ENCODE measurements around the gene EXPH5.
"Not testable (repeated sequence)": the region's sequence is repeated elsewhere in the genome, so short reads cannot be mapped to it uniquely, and the experiment has no call there.

EXPH5 gene

DNA sequence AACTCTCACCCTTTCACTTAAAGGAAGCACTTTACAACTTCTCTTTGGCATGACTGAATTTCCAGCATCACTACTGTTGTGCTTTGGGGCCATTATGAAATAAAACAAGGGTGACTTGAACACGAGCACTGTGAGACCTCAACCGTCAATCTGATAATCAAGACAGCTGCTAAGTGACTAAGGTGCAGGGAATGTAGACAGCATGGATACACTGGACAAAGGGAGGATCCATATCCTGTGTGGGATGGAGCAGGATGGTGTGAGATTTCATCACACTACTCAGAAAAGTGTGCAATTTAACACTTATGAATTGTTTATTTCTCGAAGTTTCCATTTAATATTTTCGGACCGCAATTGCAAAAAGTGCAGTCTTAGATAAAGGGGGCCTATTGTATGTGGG, 16.1 kb upstream of the EXPH5 start:
- no peak for DNase-seq

DNA sequence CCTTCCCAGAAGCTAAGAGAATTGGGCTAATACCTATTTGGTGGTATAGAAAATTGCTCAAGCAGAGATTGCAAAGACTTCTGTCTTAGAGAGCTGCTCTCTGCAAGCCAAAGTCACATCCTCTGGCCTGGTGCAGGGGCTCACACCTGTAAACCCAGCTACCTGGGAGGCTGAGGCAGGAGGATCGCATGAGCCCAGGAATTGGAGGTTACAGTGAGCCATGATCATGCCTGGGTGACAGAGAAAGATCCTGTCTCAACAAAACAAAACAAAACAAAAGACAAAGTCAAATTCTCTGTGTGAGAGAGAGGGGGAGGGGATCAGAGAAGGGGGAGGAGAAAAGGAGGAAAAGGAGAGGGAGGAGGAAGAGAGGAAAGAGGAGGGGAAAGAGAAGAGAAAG, 15.0 kb upstream of the EXPH5 start:
- DNase-seq: no peak
- in situ Hi-C loops (cut with MboI; ENCODE audit: low pct_unique_long_range_greater_than_20kb, low sequenced_read_pairs): no loop called here

More for the DNA sequence above, 16.1 kb upstream of the EXPH5 start:
- in situ Hi-C loops (cut with MboI; ENCODE audit: low pct_unique_long_range_greater_than_20kb, low sequenced_read_pairs): no loop called here

DNA sequence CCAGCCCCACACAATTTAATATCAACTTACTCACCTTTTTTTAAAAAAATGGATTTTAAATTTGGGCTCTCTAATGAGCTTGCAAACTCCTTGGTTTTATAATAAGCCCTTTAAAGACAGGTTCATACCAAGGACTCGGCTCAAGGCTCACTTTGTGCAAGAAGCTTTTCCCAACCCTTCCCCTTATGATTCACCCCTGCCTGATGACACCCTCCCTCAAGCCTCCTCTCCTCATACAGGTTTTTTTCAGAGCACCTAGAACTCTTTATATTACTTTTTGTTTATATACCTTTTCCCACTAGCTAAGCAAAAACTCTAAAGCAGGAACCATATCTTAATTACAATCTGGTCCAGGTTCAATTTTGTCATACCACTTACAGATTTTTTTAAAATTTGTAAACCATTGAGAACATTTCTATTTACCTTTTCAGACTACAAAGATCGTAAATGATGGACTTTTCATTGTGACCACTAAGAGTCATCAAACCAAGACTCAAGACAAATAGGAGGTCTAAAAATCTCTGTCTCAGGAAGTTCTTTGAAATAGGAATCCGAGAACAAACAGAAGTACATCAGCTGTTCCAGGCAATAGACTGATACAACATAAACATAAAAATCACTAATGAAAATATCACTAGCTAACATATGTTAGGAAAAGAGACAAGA, 13.1 kb upstream of the EXPH5 start:
- DNase-seq: no peak

DNA sequence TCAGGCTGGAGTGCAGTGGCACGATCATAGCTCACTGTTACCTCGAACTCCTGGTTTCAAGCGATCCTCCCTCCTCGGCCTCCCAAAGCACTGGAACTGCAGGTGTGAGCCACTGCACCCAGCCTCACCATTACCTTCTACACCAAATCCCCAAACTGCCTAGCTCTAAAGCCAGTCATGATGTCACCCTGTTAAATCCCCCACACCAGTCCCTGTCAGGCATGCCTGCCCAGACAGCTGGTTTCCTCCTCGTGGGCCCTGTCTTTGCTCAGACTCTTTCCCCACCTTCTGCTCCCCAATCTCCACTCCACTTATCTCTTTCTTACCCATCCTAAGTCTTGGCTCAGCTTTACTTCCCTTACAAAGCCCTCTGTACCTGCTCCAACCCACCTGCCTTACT, 12.5 kb upstream of the EXPH5 start:
- DNase-seq: no peak
- in situ Hi-C loops (cut with MboI; ENCODE audit: low pct_unique_long_range_greater_than_20kb, low sequenced_read_pairs): no loop called here

More for the DNA sequence above, 13.1 kb upstream of the EXPH5 start:
- in situ Hi-C loops (cut with MboI; ENCODE audit: low pct_unique_long_range_greater_than_20kb, low sequenced_read_pairs): no loop called here

DNA sequence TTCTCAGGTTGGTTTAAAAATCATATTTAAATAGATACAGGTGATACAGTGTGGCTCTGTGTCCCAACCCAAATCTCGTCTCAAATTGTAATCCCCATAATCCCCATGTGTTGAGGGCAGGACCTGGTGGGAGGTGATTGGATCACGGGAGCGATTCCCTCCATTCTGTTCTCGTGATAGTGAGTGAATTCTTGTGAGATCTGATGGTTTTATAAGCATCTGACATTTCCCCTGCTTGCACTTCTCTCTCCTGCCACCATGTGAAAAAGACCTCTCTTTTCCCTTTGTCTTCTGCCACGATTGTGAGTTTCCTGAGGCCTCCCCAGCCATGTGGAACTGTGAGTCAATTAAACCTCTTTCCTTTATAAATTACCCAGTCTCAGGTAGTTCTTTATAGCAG, 9.2 kb upstream of the EXPH5 start:
- DNase-seq; in situ Hi-C loops (cut with MboI; ENCODE audit: low pct_unique_long_range_greater_than_20kb, low sequenced_read_pairs): not testable (repeated sequence)

DNA sequence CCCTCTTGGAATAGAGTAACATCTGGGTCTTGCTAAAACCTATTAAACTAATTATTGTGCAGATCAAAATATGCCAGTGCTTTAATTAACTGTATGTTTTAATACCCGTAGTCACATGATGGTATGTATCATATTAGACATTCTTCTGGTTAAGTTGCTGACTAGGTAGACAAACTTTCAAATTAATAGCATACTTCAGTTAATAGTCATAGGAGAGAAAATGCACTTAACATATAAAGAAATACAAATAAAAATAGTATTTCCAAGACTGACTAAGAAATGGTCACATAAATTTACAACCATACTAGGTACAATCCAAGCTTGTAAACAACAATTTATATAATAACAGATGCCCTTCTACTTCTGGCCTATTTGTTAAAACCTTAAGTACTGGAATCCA, 7.6 kb upstream of the EXPH5 start:
- DNase-seq: no peak
- in situ Hi-C loops (cut with MboI; ENCODE audit: low pct_unique_long_range_greater_than_20kb, low sequenced_read_pairs): no loop called here

DNA sequence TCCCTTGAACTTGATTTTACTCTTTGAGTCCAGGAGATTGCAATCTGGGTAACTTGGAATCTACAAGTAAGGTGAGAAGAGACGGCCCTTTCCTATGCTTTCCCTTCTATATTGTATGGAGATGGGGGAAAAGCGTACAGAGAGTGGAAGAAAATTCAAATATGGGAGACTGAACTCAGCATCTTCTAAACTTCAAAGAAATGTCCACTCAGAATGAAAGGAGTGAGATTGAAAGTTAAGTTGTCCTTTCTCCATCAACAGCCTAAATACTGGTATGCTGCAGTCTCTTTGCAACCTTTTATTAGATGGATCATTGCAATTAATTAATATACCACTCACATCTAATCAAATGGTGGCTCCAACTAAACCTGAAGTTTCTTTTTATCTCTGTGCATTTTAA, 6.4 kb upstream of the EXPH5 start:
- in situ Hi-C loops (cut with MboI; ENCODE audit: low pct_unique_long_range_greater_than_20kb, low sequenced_read_pairs): no loop called here
- DNase-seq: no peak

DNA sequence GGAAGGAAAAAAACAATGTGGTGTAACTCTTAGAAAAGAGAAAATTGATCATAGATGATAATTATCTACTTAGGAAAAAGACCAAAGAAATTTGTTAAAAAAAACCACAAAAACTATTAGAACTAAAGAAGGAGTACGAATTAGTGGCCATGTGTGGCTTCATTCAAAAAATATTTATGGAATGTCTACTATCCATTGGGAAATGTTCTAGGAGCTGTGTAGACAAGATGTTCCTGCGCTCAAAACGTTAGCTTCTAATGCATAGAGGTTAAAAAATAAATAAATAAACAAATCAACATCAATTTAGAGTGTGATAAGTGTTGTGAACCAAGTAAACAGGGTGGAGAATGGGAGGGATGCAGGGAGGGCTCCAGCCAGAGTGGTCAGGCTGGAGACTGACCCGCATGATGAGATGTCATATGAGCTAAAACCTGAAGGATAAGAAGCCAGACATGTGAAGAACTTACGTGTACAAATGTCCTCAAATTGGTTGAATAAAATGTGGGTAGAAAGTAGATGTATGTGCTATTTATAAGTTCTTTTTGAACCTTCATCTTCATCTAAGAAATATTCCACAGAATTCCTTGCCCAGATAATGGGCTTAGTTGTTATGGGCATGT, 4.3 kb upstream of the EXPH5 start:
- in situ Hi-C loops (cut with MboI; ENCODE audit: low pct_unique_long_range_greater_than_20kb, low sequenced_read_pairs): no loop called here
- DNase-seq: no peak

DNA sequence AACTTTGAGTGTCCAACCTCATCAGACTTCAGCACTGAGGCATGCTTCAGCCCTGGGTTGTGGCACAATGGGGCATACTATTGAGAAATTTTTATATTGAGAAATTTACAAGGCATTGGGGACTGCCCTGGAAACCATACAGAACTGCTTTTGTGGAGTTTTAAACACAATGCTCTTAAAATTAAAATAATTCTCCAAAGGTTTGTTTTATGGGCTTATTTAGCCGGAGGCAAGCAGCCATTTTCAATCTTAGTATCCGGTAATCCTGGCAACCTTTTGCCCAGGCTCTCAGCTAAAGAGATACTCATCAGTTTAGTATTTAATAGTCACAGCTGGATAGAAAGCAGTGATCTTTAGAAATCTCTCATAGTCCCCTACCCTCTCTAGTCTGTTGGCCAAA, 3.1 kb upstream of the EXPH5 start:
- in situ Hi-C loops (cut with MboI; ENCODE audit: low pct_unique_long_range_greater_than_20kb, low sequenced_read_pairs): no loop called here
- DNase-seq: no peak

DNA sequence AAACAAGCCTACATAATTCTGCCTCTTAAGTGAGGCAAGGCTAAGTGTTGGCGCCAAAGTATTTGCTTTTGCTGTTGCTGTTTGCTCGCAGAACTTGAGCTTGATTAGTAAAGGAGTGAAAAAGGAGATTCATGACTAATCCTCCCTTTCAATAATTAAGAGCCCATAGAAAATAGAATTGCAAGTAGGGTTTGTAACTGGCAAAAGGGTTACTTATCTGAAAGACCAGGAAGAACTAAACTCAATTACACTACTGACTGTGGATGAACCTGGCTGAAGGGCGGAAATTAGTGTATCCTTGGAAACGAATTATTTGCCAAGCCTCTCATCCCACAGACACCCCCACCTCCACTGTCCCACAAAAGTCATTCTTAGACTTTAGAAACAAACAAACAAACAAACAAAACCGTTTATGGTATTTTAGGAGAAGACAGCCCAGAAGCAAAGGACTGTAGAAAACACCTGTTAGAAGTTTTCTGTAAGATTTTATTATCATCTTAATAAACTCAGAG, 411 bp upstream of the EXPH5 start:
- in situ Hi-C loops (cut with MboI; ENCODE audit: low pct_unique_long_range_greater_than_20kb, low sequenced_read_pairs): no loop called here
- no peak for DNase-seq

DNA sequence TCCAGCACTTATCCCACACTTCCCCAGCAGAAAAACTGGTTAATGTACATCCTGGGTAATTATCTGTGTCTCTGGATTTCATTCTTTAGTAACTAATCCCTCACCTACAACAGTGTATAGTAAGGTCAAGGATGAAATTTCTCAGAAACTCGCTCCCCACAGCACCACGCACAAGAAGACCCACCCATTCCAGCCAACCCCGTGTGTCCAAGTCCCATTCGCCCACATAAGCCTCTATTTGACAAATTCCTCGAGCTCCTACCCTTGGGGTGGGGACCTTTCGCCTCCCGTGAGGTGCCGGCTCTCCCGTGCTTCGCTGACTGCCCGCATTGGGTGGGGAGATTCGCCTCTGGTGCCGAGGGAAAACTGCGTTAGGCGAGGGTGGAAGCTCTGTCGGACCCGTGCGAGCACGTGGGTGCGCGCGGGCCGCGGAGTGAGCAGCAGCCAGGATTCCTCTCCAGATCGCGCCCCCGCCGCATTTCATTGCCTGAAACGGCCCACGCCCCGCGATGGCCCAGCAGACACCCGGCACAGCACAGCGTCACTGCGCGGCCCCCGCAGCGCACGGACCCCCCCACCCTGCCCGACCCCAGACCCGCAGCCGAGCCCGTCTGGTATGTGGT, 866 bp downstream of the EXPH5 start:
- in situ Hi-C loops (cut with MboI; ENCODE audit: low pct_unique_long_range_greater_than_20kb, low sequenced_read_pairs): no loop called here
- DNase-seq: peak; percentile 41

DNA sequence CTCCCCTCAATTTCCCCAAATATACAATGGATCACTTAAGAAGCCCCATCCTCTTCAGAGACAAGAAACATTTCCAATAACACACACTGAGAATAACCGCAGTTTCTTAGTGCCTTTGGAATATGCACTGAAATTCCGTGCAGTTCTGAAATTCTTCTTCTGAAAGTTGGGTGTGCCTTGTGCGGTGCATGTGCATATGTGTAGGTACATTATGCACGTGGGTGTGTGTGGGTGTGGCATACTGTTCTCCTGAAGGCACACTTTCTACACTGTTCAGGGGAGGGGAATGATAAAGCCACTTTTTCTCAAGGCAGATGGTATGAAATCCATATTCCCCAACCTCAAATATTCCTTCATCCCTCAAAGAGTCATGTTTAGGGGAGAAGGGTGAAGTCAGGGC, 1.7 kb downstream of the EXPH5 start:
- in situ Hi-C loops (cut with MboI; ENCODE audit: low pct_unique_long_range_greater_than_20kb, low sequenced_read_pairs): no loop called here
- no peak for DNase-seq

DNA sequence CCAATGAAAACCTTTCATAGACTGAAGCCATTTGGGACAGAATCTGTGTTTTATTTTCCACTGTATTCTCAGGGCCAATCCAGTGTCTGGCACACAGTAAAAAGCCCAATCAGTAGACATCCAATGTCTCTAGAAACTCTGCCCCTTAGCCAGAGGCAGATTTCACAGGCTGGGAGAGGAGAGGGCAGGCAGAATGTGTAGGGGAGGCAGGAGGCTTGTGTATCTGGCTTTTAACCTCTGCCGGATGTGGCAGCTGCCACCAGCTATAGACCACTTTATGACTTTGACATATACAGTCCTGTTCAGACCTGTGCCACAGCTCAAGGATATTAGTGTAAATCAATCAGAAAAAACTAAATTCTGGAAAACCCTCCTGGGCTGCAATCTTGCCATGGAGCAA, 4.4 kb downstream of the EXPH5 start:
- no peak for DNase-seq
- in situ Hi-C loops (cut with MboI; ENCODE audit: low pct_unique_long_range_greater_than_20kb, low sequenced_read_pairs): no loop called here

DNA sequence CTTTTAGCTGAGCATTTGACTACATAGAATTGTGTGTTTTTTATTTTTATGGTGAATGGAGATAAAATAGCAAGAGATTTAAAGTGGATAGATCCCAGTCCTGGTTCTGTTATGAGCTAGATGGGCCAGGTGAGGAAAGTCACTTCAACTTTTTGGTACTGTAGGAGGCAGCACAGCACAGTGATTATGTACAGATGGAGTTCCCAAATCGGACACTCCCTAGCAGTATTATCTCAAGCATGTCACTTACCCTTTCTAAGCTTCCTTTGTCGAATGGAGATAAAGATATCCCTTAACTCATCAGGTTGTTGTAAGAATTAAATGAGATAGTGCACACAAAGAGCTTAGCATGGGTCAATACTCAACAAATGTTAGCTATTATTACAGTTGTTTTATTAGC, 5.3 kb downstream of the EXPH5 start:
- in situ Hi-C loops (cut with MboI; ENCODE audit: low pct_unique_long_range_greater_than_20kb, low sequenced_read_pairs): no loop called here
- no peak for DNase-seq

DNA sequence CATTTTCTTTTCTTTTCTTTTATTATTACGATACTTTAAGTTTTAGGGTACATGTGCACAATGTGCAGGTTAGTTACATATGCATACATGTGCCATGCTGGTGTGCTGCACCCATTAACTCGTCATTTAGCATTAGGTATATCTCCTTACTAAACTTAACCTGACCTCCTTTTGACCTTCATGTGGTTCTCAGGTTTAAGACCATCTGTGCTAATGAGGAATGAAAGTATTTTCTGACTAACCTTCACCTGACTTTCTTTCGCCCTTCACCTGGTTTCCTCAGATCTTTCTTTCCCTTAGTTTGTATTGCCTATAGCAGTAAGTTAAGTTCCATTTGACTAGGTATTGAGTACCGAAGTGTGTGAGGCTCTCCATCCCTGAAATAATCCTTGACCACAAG, 6.5 kb downstream of the EXPH5 start:
- no peak for DNase-seq
- in situ Hi-C loops (cut with MboI; ENCODE audit: low pct_unique_long_range_greater_than_20kb, low sequenced_read_pairs): no loop called here

DNA sequence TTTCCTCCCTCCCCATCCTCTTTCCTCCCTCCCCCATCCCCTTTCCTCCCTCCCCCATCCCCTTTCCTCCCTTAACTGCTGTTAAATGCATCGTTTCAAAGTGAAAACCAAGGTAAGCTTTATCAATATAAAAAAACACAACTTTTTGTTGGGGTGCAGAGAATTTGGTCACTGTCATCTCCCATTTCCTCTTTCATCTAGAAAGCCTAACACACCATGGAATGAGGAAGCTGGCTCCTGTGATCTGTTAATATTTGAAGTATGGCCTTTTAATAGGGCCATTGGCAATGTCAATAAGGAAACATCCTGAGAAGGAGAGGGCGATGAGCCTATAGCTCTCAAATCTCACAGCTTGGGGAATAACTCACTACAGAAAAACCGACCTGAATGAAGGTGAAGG, 7.0 kb downstream of the EXPH5 start:
- in situ Hi-C loops (cut with MboI; ENCODE audit: low pct_unique_long_range_greater_than_20kb, low sequenced_read_pairs): no loop called here

DNA sequence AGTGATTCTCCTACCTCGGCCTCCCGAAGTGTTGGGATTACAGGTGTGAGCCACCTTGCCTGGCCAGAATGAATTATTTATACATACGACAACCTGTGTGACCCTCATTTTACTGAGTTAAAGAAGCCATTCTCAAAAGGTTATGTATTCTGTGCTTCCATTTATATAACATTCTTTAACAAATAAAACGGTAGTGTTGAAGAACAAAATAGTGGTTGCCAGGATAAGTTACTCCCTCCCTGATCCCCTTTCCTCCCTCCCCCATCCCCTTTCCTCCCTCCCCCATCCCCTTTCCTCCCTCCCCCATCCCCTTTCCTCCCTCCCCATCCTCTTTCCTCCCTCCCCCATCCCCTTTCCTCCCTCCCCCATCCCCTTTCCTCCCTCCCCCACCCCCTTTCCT, 7.4 kb downstream of the EXPH5 start:
- in situ Hi-C loops (cut with MboI; ENCODE audit: low pct_unique_long_range_greater_than_20kb, low sequenced_read_pairs); DNase-seq: not testable (repeated sequence)

More for the DNA sequence above, 7.0 kb downstream of the EXPH5 start:
- DNase-seq: no peak

DNA sequence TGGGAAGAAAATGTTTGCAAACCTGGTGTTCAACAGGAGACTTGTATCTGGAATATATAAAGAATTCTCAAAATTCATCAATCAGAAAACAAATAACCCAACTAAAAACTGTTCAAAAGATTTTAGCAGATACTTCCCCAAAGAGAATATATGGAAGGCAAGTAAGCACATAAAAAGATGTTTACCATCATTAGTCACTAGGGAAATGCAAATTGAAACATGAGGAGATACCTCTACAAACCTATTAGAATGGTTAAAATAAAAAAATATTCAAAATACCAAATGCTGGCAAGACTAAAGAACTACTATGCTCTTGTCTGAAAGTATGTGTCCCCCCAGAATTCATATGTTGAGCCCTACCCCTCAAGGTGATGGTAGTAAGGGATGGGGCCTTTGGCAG, 8.6 kb downstream of the EXPH5 start:
- in situ Hi-C loops (cut with MboI; ENCODE audit: low pct_unique_long_range_greater_than_20kb, low sequenced_read_pairs): no loop called here
- DNase-seq: no peak

DNA sequence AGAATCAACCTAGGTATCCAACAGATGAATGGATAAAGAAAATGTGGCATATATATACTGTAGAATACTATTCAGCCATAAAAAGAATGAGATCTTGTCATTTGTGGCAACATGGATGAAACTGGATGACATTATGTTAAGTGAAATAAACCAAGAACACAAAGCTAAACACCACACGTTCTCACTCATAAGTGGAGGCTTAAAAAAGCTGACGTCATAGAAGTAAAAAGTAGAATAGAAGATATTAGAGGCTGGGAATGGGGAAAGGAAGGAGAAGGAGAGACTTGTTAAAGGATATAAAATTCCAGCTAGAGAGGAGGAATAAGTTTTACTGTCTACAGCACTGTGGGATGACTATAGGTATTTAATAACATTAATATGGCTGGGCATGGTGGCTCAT, 12.9 kb downstream of the EXPH5 start:
- in situ Hi-C loops (cut with MboI; ENCODE audit: low pct_unique_long_range_greater_than_20kb, low sequenced_read_pairs): no loop called here
- no peak for DNase-seq

DNA sequence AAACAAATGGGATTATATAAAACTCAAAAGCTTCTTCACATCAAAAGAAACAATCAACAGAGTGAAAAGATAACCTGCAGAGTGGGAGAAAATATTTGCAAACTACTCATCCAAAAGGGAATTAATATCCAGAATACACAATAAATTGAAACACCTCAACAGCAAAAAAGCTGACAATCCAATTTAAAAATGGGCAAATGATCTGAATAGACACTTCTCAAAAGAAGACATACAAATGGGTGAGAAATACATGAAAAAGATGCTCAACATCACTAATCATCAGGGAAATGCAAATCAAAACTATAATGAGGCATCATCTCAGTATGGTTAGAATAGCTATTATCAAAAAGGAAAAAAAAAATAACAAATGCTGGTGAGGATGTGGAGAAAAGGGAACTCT, 13.5 kb downstream of the EXPH5 start:
- in situ Hi-C loops (cut with MboI; ENCODE audit: low pct_unique_long_range_greater_than_20kb, low sequenced_read_pairs): no loop called here

DNA sequence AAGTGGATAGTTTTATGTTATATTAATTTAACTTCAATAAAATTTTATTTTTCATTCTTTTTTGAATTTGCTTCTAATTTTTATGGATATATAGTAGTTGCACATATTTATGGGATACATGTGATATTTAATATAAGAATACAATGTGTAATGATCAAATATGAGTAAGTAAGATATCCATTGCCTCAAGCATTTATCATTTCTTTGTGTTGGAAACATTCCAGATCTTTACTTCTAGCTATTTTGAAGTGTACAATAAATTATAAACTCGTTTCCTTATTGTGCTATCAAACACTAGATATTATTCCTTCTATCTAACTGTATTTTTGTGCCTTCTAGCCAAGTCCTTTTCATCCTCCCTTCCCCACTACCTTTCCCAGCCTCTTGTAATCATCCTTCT, 17.0 kb downstream of the EXPH5 start:
- no peak for DNase-seq
- in situ Hi-C loops (cut with MboI; ENCODE audit: low pct_unique_long_range_greater_than_20kb, low sequenced_read_pairs): no loop called here

More for the DNA sequence above, 13.5 kb downstream of the EXPH5 start:
- no peak for DNase-seq
